Measurements from ENCODE around the gene FAM131C.
"Not testable (repeated sequence)": the region's sequence is repeated elsewhere in the genome, so short reads cannot be mapped to it uniquely, and the experiment has no call there.

The FAM131C gene

GRCh38 chr1:16021681-16022080 is 51.8 kb downstream of the FAM131C start, which contains the start of gene CLCNKA:
Gene CLCNKA, plus strand, starts transcription at chr1:16022036. Its CDS starts 584 bp downstream, at chr1:16022620.
- H3K27ac ChIP-seq (replicated peaks) = no peak within 1 kb of the TSS
- H3K27me3 ChIP-seq (ENCODE audit: insufficient read depth, poor library complexity, severe bottlenecking) = peaks cover 3% of the 10 kb centered on the region
- DNase-seq (ENCODE audit: low read depth in 1 of 2, low spot score in 1 of 2) = no peak
- TF ChIP-seq SPI1 (IDR thresholded peaks at IDR 0.05; ENCODE audit: borderline replicate concordance, low read depth) = no peak
- TF ChIP-seq POLR2AphosphoS5 (IDR thresholded peaks at IDR 0.05; ENCODE audit: low read depth) = no peak
- TF ChIP-seq GABPA (IDR thresholded peaks at IDR 0.05; ENCODE audit: low read depth) = no peak
- TF ChIP-seq REST (IDR thresholded peaks at IDR 0.05; ENCODE audit: insufficient replicate concordance, low read depth) = no peak
- TF ChIP-seq, protein P1, sequence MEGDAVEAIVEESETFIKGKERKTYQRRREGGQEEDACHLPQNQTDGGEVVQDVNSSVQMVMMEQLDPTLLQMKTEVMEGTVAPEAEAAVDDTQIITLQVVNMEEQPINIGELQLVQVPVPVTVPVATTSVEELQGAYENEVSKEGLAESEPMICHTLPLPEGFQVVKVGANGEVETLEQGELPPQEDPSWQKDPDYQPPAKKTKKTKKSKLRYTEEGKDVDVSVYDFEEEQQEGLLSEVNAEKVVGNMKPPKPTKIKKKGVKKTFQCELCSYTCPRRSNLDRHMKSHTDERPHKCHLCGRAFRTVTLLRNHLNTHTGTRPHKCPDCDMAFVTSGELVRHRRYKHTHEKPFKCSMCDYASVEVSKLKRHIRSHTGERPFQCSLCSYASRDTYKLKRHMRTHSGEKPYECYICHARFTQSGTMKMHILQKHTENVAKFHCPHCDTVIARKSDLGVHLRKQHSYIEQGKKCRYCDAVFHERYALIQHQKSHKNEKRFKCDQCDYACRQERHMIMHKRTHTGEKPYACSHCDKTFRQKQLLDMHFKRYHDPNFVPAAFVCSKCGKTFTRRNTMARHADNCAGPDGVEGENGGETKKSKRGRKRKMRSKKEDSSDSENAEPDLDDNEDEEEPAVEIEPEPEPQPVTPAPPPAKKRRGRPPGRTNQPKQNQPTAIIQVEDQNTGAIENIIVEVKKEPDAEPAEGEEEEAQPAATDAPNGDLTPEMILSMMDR (IDR thresholded peaks at IDR 0.05; ENCODE audit: insufficient read depth, low read length) = no peak
- no peak within 1 kb of the TSS for H3K4me3 ChIP-seq (replicated peaks; ENCODE audit: insufficient read depth, low read length)

- H3K4me3 ChIP-seq (replicated peaks; ENCODE audit: insufficient read depth, low read length); DNase-seq (ENCODE audit: low read depth in 1 of 2, low spot score in 1 of 2); H3K27me3 ChIP-seq (ENCODE audit: insufficient read depth, poor library complexity, severe bottlenecking); H3K27ac ChIP-seq (replicated peaks): not testable (repeated sequence)
Observed at GRCh38 chr1:16020878-16021277, 52.6 kb downstream of the FAM131C start.

- peaks cover 2% of the 10 kb centered on the region for H3K27me3 ChIP-seq (ENCODE audit: insufficient read depth, poor library complexity, severe bottlenecking)
- H3K27ac ChIP-seq (replicated peaks) = no peak overlapping the region
- H3K4me3 ChIP-seq (replicated peaks; ENCODE audit: insufficient read depth, low read length) = no peak overlapping the region
- TF ChIP-seq POLR2AphosphoS5 (IDR thresholded peaks at IDR 0.05; ENCODE audit: low read depth) (no peak), SPI1 (IDR thresholded peaks at IDR 0.05; ENCODE audit: borderline replicate concordance, low read depth) (no peak), REST (IDR thresholded peaks at IDR 0.05; ENCODE audit: insufficient replicate concordance, low read depth) (no peak), GABPA (IDR thresholded peaks at IDR 0.05; ENCODE audit: low read depth) (no peak)
- TF ChIP-seq, protein P1 (IDR thresholded peaks at IDR 0.05; ENCODE audit: insufficient read depth, low read length) = no peak
- DNase-seq (ENCODE audit: low read depth in 1 of 2, low spot score in 1 of 2) = no peak
Observed at GRCh38 chr1:16020325-16020724, 53.1 kb downstream of the FAM131C start.

GRCh38 chr1:16019644-16020277 is 53.7 kb downstream of the FAM131C start:
- TF ChIP-seq, protein P1 (IDR thresholded peaks at IDR 0.05; ENCODE audit: insufficient read depth, low read length) = no peak
- TF ChIP-seq SPI1 (IDR thresholded peaks at IDR 0.05; ENCODE audit: borderline replicate concordance, low read depth) = no peak
- no peak for TF ChIP-seq REST (IDR thresholded peaks at IDR 0.05; ENCODE audit: insufficient replicate concordance, low read depth)
- TF ChIP-seq POLR2AphosphoS5 (IDR thresholded peaks at IDR 0.05; ENCODE audit: low read depth) = no peak
- TF ChIP-seq GABPA (IDR thresholded peaks at IDR 0.05; ENCODE audit: low read depth) = no peak

More at GRCh38 chr1:16019644-16020277, 53.7 kb downstream of the FAM131C start:
- DNase-seq (ENCODE audit: low read depth in 1 of 2, low spot score in 1 of 2) = no peak
- Histone ChIP-seq H3K27me3 (ENCODE audit: insufficient read depth, poor library complexity, severe bottlenecking) (no peaks in the 10 kb centered on the region), H3K27ac (replicated peaks) (no peak overlapping the region), H3K4me3 (replicated peaks; ENCODE audit: insufficient read depth, low read length) (no peak overlapping the region)
